Measurements from ENCODE around the gene GNG4.
"Not testable (repeated sequence)": the region's sequence is repeated elsewhere in the genome, so short reads cannot be mapped to it uniquely, and the experiment has no call there.

The GNG4 gene

GRCh38 chr1:235562589-235562988 is 87.0 kb downstream of the GNG4 start:
- no peak for DNase-seq (ENCODE audit: low spot score)
- no peak for TF ChIP-seq CTCF (IDR thresholded peaks at IDR 0.05; ENCODE audit: extremely low read depth, missing control alignments)

- DNase-seq (ENCODE audit: low spot score) = no peak
- no peak for TF ChIP-seq CTCF (IDR thresholded peaks at IDR 0.05; ENCODE audit: extremely low read depth, missing control alignments)
Measured at GRCh38 chr1:235558621-235559169, 90.9 kb downstream of the GNG4 start.

- TF ChIP-seq CTCF (IDR thresholded peaks at IDR 0.05; ENCODE audit: extremely low read depth, missing control alignments) = no peak
- DNase-seq (ENCODE audit: low spot score) = no peak
Measured at GRCh38 chr1:235557495-235557894, 92.1 kb downstream of the GNG4 start.

- no peak for TF ChIP-seq CTCF (IDR thresholded peaks at IDR 0.05; ENCODE audit: extremely low read depth, missing control alignments)
- no peak for DNase-seq (ENCODE audit: low spot score)
Measured at GRCh38 chr1:235556807-235557206, 92.8 kb downstream of the GNG4 start.

- no peak for TF ChIP-seq CTCF (IDR thresholded peaks at IDR 0.05; ENCODE audit: extremely low read depth, missing control alignments)
- DNase-seq (ENCODE audit: low spot score) = no peak
Measured at GRCh38 chr1:235553112-235553551, 96.5 kb downstream of the GNG4 start.

GRCh38 chr1:235552146-235552716 is 97.4 kb downstream of the GNG4 start:
- no peak for TF ChIP-seq CTCF (IDR thresholded peaks at IDR 0.05; ENCODE audit: extremely low read depth, missing control alignments)
- no peak for DNase-seq (ENCODE audit: low spot score)

- no peak for TF ChIP-seq CTCF (IDR thresholded peaks at IDR 0.05; ENCODE audit: extremely low read depth, missing control alignments)
- no peak for DNase-seq (ENCODE audit: low spot score)
Measured at GRCh38 chr1:235549351-235550139, 100.0 kb downstream of the GNG4 start.

GRCh38 chr1:235546369-235547155 is 103.0 kb downstream of the GNG4 start:
- not testable (repeated sequence) for DNase-seq (ENCODE audit: low spot score)

Data from GM20000 (cell line).